Muscle of leg (tissue), 11 donors: ENCODE measurements around the gene OCA2. TPM values are rescaled to one million over a fixed set of nuclear protein-coding genes. Genes with fewer than 3 reads are reported as not detected.

ENCODE experiments used
- DNase-seq: peaks from one replicate; pipeline ENCODE4 v3.0.0; 2013
- H3K27ac ChIP-seq: one replicate; pipeline ENCODE4 v1.5.1; 2013; ENCODE audit warnings: mild to moderate bottlenecking, low read length, control low read depth
- H3K27me3 ChIP-seq: one replicate; pipeline ENCODE4 v1.6.1; 2013; ENCODE audit warnings: low read length; ENCODE audit not compliant: control insufficient read depth, insufficient read depth
- H3K36me3 ChIP-seq: one replicate; pipeline ENCODE4 v1.6.1; 2013; ENCODE audit warnings: low read length; ENCODE audit not compliant: control insufficient read depth, insufficient read depth
- H3K4me1 ChIP-seq: one replicate; pipeline ENCODE4 v1.6.1; 2013; ENCODE audit warnings: low read length; ENCODE audit not compliant: control insufficient read depth, insufficient read depth
- H3K4me3 ChIP-seq: one replicate; pipeline ENCODE4 v1.5.1; 2013; ENCODE audit warnings: low read length, control low read depth
- H3K9me3 ChIP-seq: replicated peaks from 2 replicates; pipeline ENCODE4 v1.6.1; 2013; ENCODE audit warnings: low read depth, low read length; ENCODE audit not compliant: control insufficient read depth
- WGBS: methylation state at CpG from one replicate; pipeline ENCODE4 v1.1.5; 2013; ENCODE audit warnings: missing lambda C conversion rate; ENCODE audit not compliant: insufficient coverage; 5-methylcytosine and 5-hydroxymethylcytosine counted together
- polyA plus RNA-seq, 8 donors: library from polyadenylated mRNA; unstranded; fragments of 120-200 nt; gene quantifications; one replicate each; pipeline versions ENCODE4 v1.2.1 to v1.2.3, GENCODE V29; 2013; ENCODE audit warnings: inconsistent platforms in 1 of 8, low replicate concordance in 1 of 8; ENCODE audit not compliant: insufficient read length in 8 of 8, insufficient read depth in 1 of 8
- total RNA-seq: library from RNA; stranded (reverse); fragments of 120-200 nt; gene quantifications from one replicate; pipeline ENCODE4 v1.2.4, GENCODE V29; 2013

Gene OCA2
- total and polyA plus RNA-seq, 9 donors: 1.9 to 5.3 (median 3.6) TPM

DNA sequence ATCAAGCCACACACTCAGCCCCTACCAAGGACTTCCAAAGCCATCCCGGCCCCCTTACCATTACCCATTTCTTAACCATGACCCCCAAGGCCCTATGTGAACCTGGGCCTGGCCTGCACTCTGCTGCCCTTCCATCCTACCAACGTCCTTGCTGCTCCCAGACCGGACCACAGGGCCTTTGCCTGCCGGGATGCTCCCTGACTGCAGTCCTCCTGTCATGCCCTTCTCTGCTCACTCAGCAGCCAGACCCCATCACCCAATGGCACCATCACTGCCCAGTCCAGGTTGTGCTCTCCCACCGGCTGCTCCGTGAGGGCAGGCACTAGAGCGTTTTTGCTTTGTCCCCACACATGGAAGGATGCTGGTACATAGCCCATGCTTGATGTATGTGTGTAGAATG lies 73.7 kb downstream of the OCA2 start:
- WGBS: 81% methylated on average over 4 of the region's 7 CpGs
- DNase-seq: no peak
- H3K27me3 ChIP-seq: no peaks in the 10 kb centered on the region

GRCh38 chr15:28024889-28025250 lies 74.2 kb downstream of the OCA2 start:
- 100% methylated on average over 1 of the region's 1 CpG for WGBS
- Histone ChIP-seq H3K27ac (no peak overlapping the region), H3K9me3 (no peaks in the 10 kb centered on the region), H3K4me3 (no peak overlapping the region), H3K36me3 (peaks cover 4% of the 10 kb centered on the region), H3K4me1 (peaks cover 8% of the 10 kb centered on the region), H3K27me3 (no peaks in the 10 kb centered on the region)
- no peak for DNase-seq

More for the DNA sequence above, 73.7 kb downstream of the OCA2 start:
- no peak overlapping the region for H3K4me3 ChIP-seq
- no peak overlapping the region for H3K27ac ChIP-seq
- peaks cover 7% of the 10 kb centered on the region for H3K4me1 ChIP-seq
- H3K9me3 ChIP-seq: no peaks in the 10 kb centered on the region
- H3K36me3 ChIP-seq: peaks cover 4% of the 10 kb centered on the region

DNA sequence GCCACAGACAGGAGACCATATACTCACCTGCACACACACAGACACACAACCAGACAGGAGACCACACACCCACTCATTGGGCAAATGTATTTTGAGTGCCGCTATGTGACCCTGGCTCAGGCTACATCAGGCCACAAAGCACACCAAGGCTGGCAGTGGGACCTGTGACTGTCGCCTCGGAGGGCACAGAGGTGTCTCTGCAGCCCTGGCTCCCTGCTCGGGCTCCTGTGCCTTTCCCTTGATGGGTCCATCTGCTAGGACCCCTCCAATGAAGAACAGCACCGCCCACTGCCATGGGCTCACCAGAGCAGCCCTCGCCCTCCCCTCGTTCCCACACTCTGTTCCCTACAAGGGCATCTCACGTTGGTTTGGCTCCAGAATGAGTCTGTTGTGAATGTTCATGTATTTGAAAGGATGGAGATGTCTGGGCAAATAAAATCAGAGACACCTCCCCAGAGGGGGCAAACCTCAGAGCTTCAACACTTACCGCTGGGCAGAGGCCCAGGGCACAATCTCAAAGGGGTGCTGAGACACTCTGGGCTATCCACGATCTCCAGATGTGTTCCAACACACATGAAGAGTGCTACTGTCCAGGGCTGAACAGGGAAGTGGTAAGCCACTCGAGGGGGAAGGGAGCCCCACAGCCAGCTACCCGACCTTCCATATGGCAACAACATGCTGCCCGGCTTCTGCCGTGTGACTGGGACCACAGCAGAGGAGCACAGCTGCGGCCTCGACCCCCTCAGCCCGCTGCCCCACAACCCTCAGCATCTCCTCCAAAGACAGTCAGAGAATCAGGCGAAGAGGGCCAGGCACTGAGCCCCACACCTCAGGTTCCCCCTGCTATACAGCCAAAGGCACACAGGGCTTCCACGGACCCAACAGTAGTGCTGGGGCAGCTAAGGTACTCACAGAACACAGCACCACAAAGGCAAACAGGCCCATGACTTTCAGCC lies 74.9 kb downstream of the OCA2 start:
- Histone ChIP-seq H3K4me3 (no peak overlapping the region), H3K9me3 (no peaks in the 10 kb centered on the region), H3K27me3 (no peaks in the 10 kb centered on the region), H3K27ac (no peak overlapping the region), H3K4me1 (peaks cover 14% of the 10 kb centered on the region), H3K36me3 (peaks cover 4% of the 10 kb centered on the region)
- WGBS: 69% methylated on average over 15 of the region's 19 CpGs
- no peak for DNase-seq

GRCh38 chr15:28023422-28023821 lies 75.7 kb downstream of the OCA2 start:
- no peak for DNase-seq
- no peak overlapping the region for H3K27ac ChIP-seq
- no peaks in the 10 kb centered on the region for H3K9me3 ChIP-seq
- WGBS: 94% methylated on average over 8 of the region's 8 CpGs
- H3K36me3 ChIP-seq: peaks cover 4% of the 10 kb centered on the region
- no peak overlapping the region for H3K4me3 ChIP-seq
- no peaks in the 10 kb centered on the region for H3K27me3 ChIP-seq
- peaks cover 14% of the 10 kb centered on the region for H3K4me1 ChIP-seq

- WGBS: no CpG with 5 or more reads among the region's 2 CpGs
- no peaks in the 10 kb centered on the region for H3K9me3 ChIP-seq
- no peak overlapping the region for H3K27ac ChIP-seq
- peaks cover 4% of the 10 kb centered on the region for H3K36me3 ChIP-seq
- no peak overlapping the region for H3K4me3 ChIP-seq
- no peaks in the 10 kb centered on the region for H3K27me3 ChIP-seq
- H3K4me1 ChIP-seq: peaks cover 14% of the 10 kb centered on the region
- DNase-seq: no peak
These were observed 76.2 kb downstream of the OCA2 start for GRCh38 chr15:28022961-28023360.

GRCh38 chr15:28022181-28022580 lies 76.9 kb downstream of the OCA2 start:
- Histone ChIP-seq H3K27me3 (no peaks in the 10 kb centered on the region), H3K27ac (no peak overlapping the region), H3K9me3 (no peaks in the 10 kb centered on the region), H3K4me3 (no peak overlapping the region), H3K36me3 (peaks cover 3% of the 10 kb centered on the region), H3K4me1 (peaks cover 14% of the 10 kb centered on the region)
- no peak for DNase-seq
- WGBS: 65% methylated on average over 6 of the region's 13 CpGs

DNA sequence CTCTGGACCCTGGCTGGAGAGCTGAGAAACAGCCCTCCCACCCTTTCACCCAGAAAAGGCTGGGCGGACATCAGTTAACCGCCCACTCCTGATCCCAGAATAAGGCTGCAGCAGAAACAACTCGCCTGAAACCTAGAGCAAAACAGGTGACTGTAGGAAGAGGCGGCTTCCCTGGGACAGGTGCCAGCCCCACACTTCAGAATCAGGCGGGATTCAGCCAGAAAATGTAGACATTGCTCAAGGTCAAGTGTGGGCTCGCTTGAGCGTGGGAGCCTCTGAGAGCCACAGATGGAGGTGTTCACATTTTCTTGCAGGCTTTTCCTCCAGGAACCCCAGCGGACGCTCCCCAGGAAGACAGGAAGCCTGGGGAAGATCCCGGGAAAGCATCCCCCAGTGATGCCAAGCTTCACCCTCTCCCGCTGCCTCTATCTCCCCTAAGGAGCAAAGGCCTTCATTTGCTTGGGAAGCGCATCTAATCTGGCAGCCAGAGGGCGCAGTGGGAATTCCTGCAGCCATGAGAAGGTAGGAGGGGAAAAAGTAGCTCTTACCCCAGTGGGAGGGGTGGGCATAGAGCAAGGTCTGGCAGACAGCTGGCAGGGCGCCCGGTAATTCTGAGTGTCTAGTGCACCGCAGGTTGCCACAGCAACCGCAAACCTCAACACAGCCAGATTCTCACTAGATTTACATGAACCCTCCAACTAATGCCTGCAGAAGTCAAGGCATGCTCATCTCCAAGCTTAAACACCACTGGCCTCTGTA lies 77.7 kb downstream of the OCA2 start:
- Histone ChIP-seq H3K36me3 (no peaks in the 10 kb centered on the region), H3K9me3 (no peaks in the 10 kb centered on the region), H3K27me3 (no peaks in the 10 kb centered on the region), H3K4me3 (no peak overlapping the region), H3K4me1 (peaks cover 14% of the 10 kb centered on the region), H3K27ac (no peak overlapping the region)
- WGBS: 67% methylated on average over 9 of the region's 17 CpGs
- peak; percentile 55 for DNase-seq

DNA sequence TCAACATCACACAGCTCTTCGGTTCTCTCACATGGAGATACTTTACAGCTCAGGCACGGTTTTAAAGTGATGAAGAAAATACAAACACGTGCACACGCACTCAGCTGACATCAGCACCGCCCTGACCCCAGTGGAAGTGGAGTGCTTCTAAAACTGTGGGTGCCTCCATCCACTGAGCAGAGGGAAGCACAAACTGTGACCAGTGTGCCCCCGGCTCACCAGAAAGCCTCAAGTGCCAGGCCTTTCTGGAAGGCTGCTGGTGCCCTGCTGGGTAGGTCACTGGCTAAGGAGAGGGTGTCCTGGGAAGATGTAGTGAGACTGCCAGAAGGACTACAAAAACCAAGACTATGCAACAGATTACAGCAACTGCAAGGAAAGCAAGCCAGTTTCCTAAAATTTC lies 78.5 kb downstream of the OCA2 start:
- no peaks in the 10 kb centered on the region for H3K9me3 ChIP-seq
- no peak overlapping the region for H3K4me3 ChIP-seq
- H3K27me3 ChIP-seq: no peaks in the 10 kb centered on the region
- no peak overlapping the region for H3K27ac ChIP-seq
- 78% methylated on average over 4 of the region's 6 CpGs for WGBS
- peaks cover 14% of the 10 kb centered on the region for H3K4me1 ChIP-seq
- DNase-seq: no peak
- H3K36me3 ChIP-seq: no peaks in the 10 kb centered on the region

- WGBS: 57% methylated on average over 14 of the region's 19 CpGs
- H3K27me3 ChIP-seq: no peaks in the 10 kb centered on the region
- DNase-seq: no peak
These were observed 79.4 kb downstream of the OCA2 start for GRCh38 chr15:28019594-28020309.

More at GRCh38 chr15:28019594-28020309, 79.4 kb downstream of the OCA2 start:
- H3K27ac ChIP-seq: no peak overlapping the region
- H3K4me1 ChIP-seq: peaks cover 14% of the 10 kb centered on the region
- H3K36me3 ChIP-seq: no peaks in the 10 kb centered on the region
- H3K9me3 ChIP-seq: no peaks in the 10 kb centered on the region
- H3K4me3 ChIP-seq: no peak overlapping the region
